RCC 7860 (cell line): Measurements from ENCODE around the gene CADM1.

Experiments used
- DNase-seq: peaks from one replicate; pipeline ENCODE4 v3.0.0-alpha.2; 2015; ENCODE audit warnings: low spot score
- FAIRE-seq: peaks from 2 replicates; lab custom pipeline; 2012; peaks lifted over from hg19 to GRCh38; lab: Jason Lieb, UNC

CADM1 gene

DNA sequence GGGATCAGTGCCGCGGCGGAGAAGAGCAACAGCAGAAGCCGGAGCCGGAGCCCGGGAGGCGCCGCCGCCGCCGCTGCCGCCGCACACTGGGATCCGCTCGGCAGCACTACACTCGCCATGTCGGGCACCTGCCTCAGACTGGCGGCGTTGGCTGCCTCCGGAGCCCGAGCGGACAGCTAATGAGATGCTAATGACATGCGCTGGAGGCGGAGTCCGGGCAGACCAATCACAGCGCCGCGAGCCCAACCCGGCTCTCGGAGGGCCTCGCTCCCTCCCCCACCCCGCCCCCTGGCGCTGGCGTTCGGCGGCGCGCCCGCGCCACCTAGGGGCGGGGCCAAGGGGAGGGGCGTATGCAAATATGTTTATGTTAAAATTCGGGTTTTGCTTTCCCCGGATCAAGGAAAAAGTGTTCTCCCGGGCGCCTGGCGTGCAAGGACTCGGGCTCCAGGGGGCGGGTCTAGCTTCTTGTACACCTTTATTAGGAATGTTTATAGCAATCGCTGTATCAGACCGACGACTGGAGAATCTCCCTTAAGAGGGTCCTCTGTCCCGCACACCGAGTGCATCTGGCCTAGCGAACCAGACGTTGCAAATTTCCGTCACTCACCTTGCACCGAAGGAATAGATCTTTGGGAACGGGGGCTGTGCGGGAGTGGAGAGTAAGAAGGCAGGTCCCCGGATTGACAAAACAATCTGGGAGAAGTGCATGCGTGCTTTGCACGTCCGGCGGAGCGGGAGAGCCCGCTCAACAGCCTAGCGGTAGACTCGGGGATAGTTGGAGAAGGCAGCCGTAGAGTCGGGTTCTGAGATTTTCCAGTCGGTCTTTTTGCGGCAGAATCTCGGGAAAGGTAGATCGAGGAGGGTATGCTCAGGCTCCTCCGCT is at the start of gene CADM1:
TSS of gene CADM1 (minus strand) at position 140 of the 883 bp plus-strand sequence.
- peak; percentile 86 for DNase-seq
- peak; percentile 38 for FAIRE-seq

- DNase-seq (no peak), FAIRE-seq (no peak)
Observed at GRCh38 chr11:115552773-115553438, 48.7 kb upstream of the CADM1 start.

- DNase-seq (peak; percentile 76), FAIRE-seq (peak; percentile 70)
Observed at GRCh38 chr11:115552151-115552772, 48.0 kb upstream of the CADM1 start.

DNA sequence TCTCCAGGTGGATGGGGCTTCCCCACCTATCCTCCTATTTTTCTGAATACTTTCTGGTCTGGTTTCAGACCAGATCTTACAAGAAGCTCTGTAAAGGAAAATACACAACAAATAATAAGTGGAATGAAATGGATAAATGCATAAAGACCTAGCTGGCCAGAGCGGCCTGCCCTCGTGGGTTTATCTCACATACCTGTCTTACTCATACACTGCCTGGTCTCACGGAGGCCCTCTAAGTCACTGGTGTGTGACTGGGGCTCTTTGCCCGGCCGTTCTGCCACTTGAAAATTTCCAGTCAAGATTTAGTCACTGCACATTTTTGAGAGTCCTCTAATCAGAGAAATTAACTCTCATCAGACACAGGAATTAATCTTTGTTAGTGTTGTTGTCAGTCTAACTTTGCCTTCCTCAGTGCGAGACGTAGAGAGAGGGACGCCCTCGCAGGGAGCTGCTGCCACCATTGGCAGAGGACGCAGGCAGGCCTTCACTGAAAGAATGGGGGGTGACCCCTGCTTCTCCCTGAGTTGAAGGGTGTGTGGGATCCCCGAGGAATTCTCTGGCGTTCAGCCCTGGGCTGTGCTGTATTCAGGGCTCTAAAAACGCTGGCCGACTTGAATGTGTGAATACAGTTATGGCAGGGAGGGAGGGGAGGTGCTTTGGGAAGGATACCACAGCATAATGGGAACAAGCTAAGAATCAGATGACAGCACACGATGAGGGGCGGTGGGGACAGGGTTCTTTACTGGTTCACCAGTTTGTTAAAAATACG is 46.3 kb upstream of the CADM1 start:
- peak; percentile 70 for DNase-seq
- FAIRE-seq: peak; percentile 89

- DNase-seq: peak; percentile 79
Observed at GRCh38 chr11:115548878-115549528, 44.8 kb upstream of the CADM1 start.

DNA sequence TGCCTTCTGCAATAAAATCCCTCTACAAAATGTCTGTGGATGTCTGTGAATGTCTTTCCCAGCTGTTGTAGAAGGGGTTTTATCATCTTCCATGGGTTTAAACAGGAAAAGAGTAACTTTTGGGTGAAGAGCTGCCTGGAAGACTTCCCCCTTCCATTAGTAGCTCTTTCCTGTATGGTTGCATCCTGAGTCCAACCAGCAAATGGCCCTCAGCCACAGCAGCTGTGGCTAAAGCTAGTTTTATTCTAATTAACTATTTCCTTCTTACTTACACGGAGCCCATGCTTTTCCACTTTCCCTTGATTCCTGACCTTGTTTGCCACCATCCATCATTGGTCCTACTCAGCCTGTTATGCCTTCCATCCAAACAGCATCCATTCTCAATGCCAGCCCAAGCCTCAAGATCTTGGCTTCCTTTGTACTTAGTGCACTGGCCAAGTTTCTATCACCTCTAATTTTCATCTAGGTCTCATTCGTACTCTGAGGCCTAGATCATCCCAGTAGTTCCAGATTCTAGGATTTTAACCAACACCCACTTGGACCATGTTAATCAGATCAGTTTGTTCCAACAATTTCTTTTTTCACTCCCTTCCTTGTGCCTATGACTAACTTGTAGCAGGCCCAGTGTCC is 41.5 kb upstream of the CADM1 start:
- DNase-seq (no peak), FAIRE-seq (no peak)

More at GRCh38 chr11:115548878-115549528, 44.8 kb upstream of the CADM1 start:
- peak; percentile 30 for FAIRE-seq

GRCh38 chr11:115544422-115544948 is 40.3 kb upstream of the CADM1 start:
- FAIRE-seq (no peak), DNase-seq (no peak)

DNA sequence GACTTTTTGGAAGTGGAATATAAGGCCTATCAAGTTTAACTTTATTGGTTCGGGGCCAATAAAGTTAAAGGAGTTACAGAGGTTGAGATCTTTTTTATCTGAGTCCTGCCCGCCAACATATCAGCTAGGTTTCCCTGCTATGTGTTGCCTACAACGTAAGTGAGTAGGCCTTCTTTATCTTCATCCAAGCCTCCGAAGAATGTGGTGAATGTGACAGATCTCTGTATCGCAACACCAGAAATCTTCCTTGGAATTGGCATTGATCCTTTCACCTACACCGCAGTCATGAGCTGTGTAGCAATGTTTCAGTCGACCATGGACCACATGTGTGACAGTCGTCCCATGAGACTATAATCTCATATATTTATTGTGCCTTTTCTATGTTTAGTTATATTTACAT is 37.3 kb upstream of the CADM1 start:
- FAIRE-seq (no peak), DNase-seq (no peak)

GRCh38 chr11:115539844-115540243 is 35.6 kb upstream of the CADM1 start:
- no peak for FAIRE-seq
- DNase-seq: no peak

DNA sequence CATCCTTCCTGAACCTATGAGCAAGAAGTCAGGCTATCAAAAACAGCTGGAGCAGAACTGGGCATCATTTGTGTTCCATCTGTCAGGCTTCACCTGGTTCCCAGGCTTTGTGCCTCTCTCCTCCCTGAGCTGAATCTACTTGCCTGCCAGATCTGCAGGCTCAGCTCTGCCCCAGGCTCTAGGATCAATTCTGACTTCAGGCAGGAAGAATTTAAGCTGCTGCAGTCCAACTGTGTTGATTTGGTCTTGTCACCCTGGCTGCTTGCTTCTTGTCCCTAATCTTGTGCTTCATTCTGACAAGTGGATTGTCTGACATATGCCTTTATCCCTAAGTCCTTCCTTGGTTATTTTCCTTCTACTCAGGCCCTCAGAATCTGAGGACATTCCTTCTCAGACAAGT is 31.6 kb upstream of the CADM1 start:
- DNase-seq (no peak), FAIRE-seq (no peak)

- no peak for FAIRE-seq
- no peak for DNase-seq
Observed at GRCh38 chr11:115530752-115531151, 26.5 kb upstream of the CADM1 start.

DNA sequence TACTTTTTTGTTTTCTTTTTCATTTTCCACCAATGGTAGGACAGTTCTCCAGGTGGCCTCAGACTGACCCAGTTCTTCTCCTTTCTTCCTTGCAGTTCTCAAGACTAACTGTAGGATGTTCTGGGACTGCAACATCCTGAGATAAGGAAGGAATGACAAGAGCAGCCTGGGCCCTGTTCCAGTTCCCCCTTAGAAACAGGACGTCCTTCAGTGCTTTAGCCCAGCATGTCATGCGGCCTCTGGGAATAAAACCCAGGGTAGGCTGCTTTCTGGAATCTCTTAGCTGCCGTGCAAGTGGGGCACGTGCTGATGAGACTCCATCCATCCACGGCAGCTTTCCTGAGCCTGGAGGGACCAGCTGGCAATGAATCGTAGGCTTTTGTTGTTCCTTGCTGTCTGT is 24.0 kb upstream of the CADM1 start:
- DNase-seq (no peak), FAIRE-seq (no peak)

DNA sequence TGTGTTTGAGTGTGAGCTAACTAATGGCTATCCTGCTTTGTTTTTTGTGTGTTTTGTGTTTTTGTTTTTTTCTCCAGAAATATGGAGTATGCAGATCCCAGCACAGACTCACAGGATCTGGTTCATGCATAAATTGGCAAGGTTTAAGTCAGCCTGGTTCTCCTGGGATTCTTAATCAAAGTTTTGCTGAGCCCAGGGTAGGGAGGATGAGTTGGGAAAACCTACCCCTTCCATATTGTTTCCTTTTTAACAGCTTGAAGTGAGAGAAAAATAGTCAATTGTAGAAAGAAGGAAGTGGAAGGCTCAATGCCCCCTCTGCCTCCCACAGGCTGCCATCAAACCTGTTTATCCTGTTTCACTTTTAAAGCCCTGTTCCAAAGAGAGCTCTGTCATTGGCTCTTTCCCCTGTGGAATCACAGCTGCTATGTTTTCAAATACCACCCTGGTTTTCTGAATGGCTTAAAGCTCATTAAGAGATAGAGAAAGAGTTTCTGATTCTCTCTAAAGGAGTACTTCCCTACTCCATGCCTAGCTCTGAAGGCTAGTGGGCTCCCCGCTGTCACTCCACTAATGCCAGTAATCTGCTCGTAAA is 23.4 kb upstream of the CADM1 start:
- FAIRE-seq: no peak

DNA sequence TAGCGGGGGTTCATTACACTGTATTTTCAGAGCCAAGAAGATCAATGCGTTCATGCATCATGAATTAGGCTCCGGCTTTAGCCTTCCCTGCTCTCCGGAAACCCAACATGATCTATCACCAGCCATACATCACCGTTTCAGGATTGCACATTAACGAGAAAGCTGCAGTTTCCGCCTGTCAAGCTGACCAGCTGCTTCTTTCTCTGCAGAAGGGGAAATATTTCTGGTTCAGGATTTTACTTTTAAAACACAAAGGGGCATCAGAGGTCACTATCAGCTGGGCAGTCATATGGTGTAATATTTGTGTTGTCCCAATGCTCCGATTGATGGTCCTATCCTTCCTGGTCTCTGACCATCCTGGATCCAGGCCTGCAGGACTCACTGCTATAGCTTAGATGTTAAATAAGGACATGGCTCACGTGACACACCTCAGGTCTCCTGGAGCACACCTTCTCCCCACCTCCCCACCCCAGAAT is 21.4 kb upstream of the CADM1 start:
- FAIRE-seq: no peak
- no peak for DNase-seq

More for the DNA sequence above, 23.4 kb upstream of the CADM1 start:
- no peak for DNase-seq

- DNase-seq (no peak), FAIRE-seq (no peak)
Observed at GRCh38 chr11:115524572-115524971, 20.4 kb upstream of the CADM1 start.

GRCh38 chr11:115523727-115524399 is 19.6 kb upstream of the CADM1 start:
- DNase-seq: no peak
- FAIRE-seq: no peak

- FAIRE-seq: no peak
- no peak for DNase-seq
Observed at GRCh38 chr11:115522302-115522701, 18.1 kb upstream of the CADM1 start.

- no peak for DNase-seq
- no peak for FAIRE-seq
Observed at GRCh38 chr11:115521825-115522224, 17.6 kb upstream of the CADM1 start.
